ENCODE data around the gene SPTBN4. TPM values are rescaled to one million over a fixed set of nuclear protein-coding genes. Genes with fewer than 3 reads are reported as not detected.
"Not testable (repeated sequence)": the region's sequence is repeated elsewhere in the genome, so short reads cannot be mapped to it uniquely, and the experiment has no call there.

SPTBN4 gene
- polyA plus RNA-seq (ENCODE audit: insufficient read length), result 1.2 TPM
- long read RNA-seq, donor 1, result 0 reads
- long read RNA-seq, donor 2, partial matches to known transcripts, result 18 of 18 reads
- long read RNA-seq, donor 2, other reads (novel, unspliced or antisense), result 0 of 18 reads
- long read RNA-seq, donor 3, result 0 reads
- long read RNA-seq, donor 4, result 0 reads
- long read RNA-seq, donor 5, result 0 reads
- long read RNA-seq, donor 6, result 0 reads
- long read RNA-seq, donor 7, result 0 reads
- long read RNA-seq, donor 8, result 0 reads

DNA sequence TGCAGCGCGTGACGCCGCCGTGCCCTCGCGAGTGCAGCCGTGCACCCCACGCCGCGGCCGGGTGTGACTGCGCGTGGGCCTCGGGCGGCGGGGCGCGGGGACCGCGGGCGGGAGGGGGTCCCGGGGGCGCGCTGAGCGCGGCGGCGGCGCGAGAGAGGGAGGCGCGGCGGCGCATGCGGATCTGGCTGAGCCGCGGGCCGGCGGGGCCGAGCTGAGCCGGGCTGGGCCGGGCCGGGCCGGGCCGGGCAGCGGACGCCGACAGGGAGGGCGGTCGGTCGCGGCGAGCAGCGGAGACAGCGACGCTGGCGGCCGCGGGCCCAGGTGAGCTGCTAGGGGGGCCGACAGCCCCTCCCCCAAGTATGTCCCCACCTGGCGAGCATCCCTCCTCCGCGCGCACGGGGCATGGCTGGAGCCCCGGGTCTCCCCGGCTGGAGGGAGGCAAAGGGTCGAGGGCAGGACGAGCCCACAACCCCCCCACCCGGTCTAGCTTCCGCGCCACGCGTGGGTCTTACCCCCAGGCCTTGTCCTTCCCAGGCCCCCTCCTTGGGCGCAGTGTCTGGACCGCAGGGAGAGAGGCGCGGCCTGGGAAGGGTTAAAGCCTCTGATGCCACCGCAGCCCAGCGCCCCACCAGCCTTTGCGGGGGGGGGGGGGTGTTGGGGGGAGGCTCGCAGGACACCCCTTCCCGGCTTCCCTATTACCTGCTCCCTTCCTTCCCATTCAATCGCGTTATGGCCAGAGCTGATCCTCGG is at the start of gene SPTBN4:
Gene SPTBN4, plus strand, starts transcription at position 17 of the 750 bp plus-strand sequence. CDS start 5,621 bp downstream, outside the sequence.
- DNase-seq, result no peak

DNA sequence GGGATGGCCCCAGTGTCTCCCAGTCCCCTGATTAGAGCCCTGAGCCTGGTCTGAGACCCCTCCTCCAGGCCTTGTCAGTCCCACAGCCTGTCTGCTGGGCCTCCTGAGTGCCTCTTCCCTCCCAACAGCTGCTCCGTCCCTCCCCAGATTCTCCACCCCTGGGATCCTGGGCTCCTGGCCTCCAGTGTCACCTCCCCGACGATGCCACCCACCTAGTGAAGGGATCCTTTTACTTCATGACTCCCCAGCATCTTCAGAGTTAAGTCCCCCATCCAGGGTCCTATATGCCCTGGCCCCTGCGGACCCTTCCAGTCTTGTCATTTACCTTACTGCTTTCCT is 49.2 kb upstream of the SPTBN4 start:
- no peak for DNase-seq

DNA sequence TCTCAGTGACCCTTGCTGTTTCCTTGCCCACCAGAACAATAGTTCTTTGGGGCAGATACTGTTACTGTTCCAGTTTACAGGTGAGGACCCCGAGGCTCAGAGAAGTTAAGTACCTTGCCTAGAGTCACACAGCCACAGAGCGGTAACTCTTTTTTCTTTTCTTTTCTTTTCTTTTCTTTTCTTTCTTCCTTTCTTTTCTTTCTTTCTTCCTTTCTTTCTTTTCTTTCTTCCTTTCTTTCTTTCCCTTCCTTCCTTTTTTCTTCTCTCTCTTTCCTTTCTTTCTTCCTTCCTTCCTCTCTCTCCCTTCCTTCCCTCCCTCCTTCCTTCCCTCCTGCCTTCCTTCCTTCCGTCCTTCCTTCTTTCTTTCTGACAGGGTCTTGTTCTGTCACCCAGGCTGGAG is 48.8 kb upstream of the SPTBN4 start:
- DNase-seq, result no peak

DNA sequence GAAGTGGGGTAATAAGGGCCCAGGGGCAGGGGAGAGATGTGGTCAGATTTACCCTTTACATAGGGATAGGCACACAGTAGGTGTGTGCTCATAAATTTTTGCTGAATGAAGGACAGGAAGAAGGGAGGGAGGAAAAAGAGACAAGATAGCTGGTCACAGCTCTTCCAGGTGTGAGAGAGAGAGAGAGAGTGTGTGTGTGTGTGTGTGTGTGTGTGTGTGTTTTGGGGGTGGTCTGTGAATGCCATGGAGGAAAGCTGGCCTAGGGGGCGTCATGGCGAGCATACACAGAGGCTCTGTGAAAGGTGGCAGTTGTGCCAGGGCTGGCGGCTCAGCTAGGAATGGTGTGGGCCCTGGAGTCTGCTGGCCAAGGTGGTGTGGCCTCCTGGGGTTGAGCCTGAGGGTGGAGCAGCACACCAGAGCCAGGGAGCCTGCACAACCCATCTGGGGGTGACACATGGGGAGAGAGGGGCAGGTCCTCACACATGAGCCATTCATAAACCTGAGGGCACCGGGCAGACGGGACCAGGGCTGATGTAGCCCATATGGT is 47.7 kb upstream of the SPTBN4 start:
- no peak for DNase-seq

GRCh38 chr19:40419780-40420179 is 47.0 kb upstream of the SPTBN4 start:
- no peak for DNase-seq

- no peak for DNase-seq
These were observed 46.4 kb upstream of the SPTBN4 start for GRCh38 chr19:40420451-40420765.

- DNase-seq, result peak; percentile 88
These were observed 45.7 kb upstream of the SPTBN4 start for GRCh38 chr19:40420766-40421765.

- DNase-seq, result no peak
These were observed 44.6 kb upstream of the SPTBN4 start for GRCh38 chr19:40421993-40422747.

DNA sequence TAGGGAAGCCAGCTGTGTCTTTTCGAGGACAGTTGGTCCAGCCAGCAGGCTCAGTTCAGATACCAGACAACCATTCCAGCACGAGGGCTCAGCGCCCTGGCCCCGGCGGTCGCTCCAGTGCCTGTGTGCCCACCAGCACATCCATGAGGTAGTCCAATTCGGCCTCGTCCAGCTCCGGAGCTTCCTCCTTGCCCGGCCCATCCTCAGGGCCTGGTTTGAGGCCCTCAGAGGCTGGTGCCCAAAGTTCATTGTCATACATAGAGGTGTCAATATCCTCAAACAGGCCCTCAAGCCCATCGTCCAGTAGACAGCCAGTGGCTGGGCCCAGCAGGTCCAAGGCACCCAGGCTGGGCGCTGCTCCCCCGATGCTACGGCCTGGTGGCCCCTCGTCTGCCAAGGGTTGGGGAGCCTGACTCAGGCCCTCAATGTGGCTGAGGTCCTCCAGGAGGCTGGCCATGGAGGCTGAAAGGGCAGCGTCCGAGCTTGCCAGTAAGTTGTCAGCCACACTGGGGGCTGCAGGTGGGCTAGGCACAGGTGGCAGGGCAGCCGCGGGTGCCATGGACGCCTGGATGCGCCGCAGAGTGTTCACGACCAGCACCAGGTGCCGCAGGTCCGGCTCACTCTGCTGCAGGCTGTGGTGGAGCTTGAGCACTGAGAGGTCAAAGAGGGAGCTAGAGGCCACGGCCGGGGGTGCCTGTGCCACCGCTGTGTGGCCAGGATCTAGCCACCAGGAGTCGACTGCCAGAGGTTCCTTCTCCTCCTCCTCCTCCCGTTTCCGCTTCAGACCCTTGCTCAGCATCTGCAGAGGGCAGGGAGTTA is 43.8 kb upstream of the SPTBN4 start:
- no peak for DNase-seq

GRCh38 chr19:40423938-40424337 is 42.9 kb upstream of the SPTBN4 start:
- DNase-seq, result no peak

- no peak for DNase-seq
These were observed 42.0 kb upstream of the SPTBN4 start for GRCh38 chr19:40424637-40425449.

GRCh38 chr19:40425450-40426287 is 41.1 kb upstream of the SPTBN4 start, which contains the start of gene SERTAD1:
SERTAD1 (minus strand) TSS chr19:40425992; CDS start chr19:40423546, 2,446 bp downstream.
- DNase-seq, result peak; percentile 100

DNA sequence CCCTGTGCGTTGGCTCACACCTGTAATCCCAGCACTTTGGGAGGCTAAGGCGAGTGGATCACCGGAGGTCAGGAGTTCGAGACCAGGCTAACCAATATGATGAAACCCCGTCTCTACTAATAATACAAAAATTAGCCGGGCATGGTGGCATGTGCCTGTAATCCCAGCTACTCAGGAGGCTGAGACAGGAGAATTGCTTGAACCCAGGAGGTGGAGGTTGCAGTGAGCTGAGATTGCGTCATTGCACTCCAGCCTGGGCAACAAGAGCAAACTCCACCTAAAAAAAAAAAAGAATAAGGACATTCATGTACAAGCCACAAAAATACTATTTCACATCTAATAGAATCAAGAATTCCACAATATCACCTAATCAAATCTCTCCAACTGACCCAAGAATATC is 38.6 kb upstream of the SPTBN4 start:
- not testable (repeated sequence) for DNase-seq

- not testable (repeated sequence) for DNase-seq
These were observed 36.6 kb upstream of the SPTBN4 start for GRCh38 chr19:40430242-40430641.

DNA sequence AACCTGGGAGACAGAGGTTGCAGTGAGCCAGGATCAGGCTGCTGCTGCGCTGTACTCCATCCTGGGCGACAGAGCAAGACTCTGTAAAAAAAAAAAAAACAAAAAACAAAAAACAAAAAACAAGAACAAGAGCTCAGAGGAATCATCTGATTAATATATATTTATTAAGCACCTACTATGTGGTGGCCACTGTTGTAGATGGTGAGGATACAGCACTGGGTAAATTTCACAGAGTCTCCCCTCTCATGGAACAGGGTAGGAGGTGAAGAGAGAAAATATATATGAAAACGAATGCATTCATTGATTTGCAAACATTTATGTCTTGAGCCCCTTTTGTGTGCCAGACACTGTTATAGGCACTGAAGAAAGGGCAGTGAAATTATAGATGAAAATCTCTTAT is 35.1 kb upstream of the SPTBN4 start:
- DNase-seq, result no peak

GRCh38 chr19:40432760-40433159 is 34.0 kb upstream of the SPTBN4 start:
- not testable (repeated sequence) for DNase-seq

GRCh38 chr19:40433391-40434216 is 33.2 kb upstream of the SPTBN4 start:
- peak; percentile 94 for DNase-seq

DNA sequence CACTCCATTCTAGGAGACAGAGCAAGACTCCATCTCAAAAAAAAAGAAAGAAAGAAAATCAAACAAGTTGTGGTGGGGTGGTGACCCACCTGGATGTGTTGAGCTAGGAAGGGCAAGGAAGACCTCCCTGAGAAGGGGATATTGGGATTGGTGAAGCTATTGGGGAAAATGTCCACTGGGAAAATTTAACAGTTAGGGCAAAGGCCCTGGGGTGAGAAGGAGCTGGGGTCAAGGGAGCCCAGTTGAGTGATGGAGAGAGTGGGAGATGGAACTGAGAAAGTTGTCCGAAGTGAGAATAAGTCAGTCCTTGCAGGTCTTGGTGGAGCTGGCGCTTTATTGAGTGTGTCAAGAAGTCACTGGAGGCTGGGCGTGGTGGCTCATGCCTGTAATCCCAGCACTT is 28.5 kb upstream of the SPTBN4 start:
- no peak for DNase-seq
